ENCODE results near the gene JARID2.

Gene JARID2

DNA sequence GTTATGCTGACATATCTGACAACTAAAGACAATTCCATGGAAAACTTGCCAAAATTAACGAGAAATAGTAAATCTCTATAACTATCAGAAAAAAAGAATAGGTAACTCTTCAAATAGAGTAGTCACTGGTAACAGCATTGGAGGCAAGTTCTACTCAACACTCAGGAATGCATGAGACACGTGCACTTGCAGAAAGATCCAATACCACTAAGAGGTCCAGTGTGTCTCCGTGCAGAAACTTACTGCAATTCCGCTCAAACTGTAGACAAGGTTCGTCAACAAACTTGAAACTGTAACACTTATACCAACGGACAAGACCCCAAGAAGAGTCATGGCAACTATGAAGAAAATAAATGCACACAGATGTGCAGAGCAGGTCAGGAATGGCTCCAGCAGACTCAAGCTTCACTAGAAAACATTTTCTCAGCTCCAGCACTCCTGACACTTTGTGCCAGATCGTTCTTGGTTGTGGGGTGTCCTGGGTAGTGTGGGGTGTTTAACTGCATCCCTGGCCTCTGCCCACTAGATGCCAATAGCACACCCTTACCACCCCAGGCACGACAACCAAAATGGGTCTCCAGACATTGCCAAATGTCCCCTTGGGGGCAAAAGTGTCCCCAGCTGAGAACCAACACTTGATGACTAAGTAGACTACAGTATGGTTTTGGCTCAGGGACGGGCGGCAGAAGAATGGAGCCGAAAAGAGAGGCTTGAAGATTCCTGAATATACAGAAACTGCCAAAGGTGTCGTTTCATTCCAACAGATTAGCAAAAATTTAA lies 282.2 kb downstream of the JARID2 start:
- Histone ChIP-seq H3K27me3 (no peaks in the 10 kb centered on the region), H3K36me3 (peaks cover 27 to 72% (median 52%) of the 10 kb centered on the region in 3 donors), H3K4me3 (no peak overlapping the region), H3K27ac (no peak overlapping the region), H3K9me3 (no peaks in the 10 kb centered on the region), H3K4me1 (no peaks in the 10 kb centered on the region)
- DNase-seq = no peak
- intact Hi-C loops (cut with DNase I; ENCODE audit: low total_unique reads) = no loop called here
- TF ChIP-seq, protein P1, sequence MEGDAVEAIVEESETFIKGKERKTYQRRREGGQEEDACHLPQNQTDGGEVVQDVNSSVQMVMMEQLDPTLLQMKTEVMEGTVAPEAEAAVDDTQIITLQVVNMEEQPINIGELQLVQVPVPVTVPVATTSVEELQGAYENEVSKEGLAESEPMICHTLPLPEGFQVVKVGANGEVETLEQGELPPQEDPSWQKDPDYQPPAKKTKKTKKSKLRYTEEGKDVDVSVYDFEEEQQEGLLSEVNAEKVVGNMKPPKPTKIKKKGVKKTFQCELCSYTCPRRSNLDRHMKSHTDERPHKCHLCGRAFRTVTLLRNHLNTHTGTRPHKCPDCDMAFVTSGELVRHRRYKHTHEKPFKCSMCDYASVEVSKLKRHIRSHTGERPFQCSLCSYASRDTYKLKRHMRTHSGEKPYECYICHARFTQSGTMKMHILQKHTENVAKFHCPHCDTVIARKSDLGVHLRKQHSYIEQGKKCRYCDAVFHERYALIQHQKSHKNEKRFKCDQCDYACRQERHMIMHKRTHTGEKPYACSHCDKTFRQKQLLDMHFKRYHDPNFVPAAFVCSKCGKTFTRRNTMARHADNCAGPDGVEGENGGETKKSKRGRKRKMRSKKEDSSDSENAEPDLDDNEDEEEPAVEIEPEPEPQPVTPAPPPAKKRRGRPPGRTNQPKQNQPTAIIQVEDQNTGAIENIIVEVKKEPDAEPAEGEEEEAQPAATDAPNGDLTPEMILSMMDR (IDR thresholded peaks at IDR 0.05) = no peak

DNA sequence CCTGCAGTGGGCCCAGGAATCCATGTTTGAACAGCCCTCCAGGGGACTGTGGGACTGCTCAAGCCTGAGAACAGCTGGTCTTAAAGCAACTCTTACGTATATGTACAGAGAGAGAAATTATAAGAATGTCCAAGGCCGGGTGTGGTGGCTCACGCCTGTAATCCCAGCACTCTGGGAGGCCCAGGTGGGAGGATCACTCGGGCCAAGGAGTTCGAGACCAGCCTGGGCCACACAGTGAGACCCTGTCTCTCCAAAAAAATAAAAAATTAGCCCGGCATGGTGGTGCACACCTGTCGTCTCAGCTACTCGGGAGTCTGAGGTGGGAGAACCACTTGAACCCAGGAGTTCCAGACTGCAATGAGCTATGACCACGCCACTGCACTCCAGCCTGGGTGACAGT lies 283.0 kb downstream of the JARID2 start:
- no peak for DNase-seq
- H3K27ac ChIP-seq = no peak overlapping the region
- H3K27me3 ChIP-seq = no peaks in the 10 kb centered on the region
- intact Hi-C loops (cut with DNase I; ENCODE audit: low total_unique reads) = no loop called here
- no peaks in the 10 kb centered on the region for H3K4me1 ChIP-seq
- no peak overlapping the region for H3K4me3 ChIP-seq
- no peaks in the 10 kb centered on the region for H3K9me3 ChIP-seq
- peaks cover 18 to 68% (median 44%) of the 10 kb centered on the region in 3 donors for H3K36me3 ChIP-seq
- TF ChIP-seq, protein P1 (IDR thresholded peaks at IDR 0.05) = no peak

DNA sequence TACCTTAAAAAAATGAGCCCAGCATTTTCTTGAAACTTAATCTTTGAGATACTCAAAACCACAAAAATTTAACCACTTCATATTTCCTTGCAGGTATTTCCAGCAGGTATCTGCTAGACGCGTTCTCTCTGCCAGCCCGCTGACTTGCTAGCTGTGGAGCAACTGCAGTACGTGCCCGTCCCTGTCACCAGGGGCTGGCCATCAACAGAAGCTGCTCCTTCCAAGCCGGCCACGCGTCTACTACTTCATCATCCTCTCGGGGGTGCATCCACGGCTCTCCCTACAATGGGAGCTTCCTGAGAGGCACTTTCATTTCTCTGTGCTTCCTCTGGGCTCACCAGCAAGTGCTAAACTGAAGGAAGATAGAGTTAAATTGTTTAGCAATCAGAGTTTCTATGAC lies 284.5 kb downstream of the JARID2 start:
- H3K4me1 ChIP-seq = no peaks in the 10 kb centered on the region
- H3K27ac ChIP-seq = no peak overlapping the region
- H3K27me3 ChIP-seq = no peaks in the 10 kb centered on the region
- peaks cover 11 to 60% (median 33%) of the 10 kb centered on the region in 3 donors for H3K36me3 ChIP-seq
- TF ChIP-seq, protein P1 (IDR thresholded peaks at IDR 0.05) = no peak
- intact Hi-C loops (cut with DNase I; ENCODE audit: low total_unique reads) = no loop called here
- no peak overlapping the region for H3K4me3 ChIP-seq
- H3K9me3 ChIP-seq = no peaks in the 10 kb centered on the region
- DNase-seq = no peak

DNA sequence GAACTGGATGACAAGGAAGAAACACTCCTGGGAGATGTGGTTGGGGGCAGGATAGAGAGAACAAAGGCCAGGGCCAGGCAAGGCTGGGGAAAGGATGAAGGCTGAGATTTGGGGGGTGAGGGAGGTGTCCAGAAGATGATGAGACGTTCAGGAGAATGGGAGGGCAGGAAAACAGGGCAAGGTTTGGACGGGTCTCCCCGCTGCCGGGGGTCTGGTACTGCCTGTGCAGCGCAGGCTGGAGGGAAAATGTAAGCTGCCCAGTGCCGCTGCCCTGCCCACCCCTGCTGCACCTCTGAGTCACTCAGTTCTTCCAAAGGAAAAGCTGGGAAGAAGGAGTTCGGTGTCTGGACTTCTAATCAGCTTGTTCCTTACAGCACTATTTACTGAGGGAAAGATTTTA lies 286.1 kb downstream of the JARID2 start:
- peaks cover 0 to 3% (median 1%) of the 10 kb centered on the region in 4 donors for H3K4me1 ChIP-seq
- intact Hi-C loops (cut with DNase I; ENCODE audit: low total_unique reads) = no loop called here
- no peak overlapping the region for H3K4me3 ChIP-seq
- TF ChIP-seq, protein P1 (IDR thresholded peaks at IDR 0.05) = no peak
- no peaks in the 10 kb centered on the region for H3K27me3 ChIP-seq
- no peak overlapping the region for H3K27ac ChIP-seq
- DNase-seq = no peak
- H3K9me3 ChIP-seq = no peaks in the 10 kb centered on the region
- peaks cover 7 to 54% (median 28%) of the 10 kb centered on the region in 3 donors for H3K36me3 ChIP-seq

DNA sequence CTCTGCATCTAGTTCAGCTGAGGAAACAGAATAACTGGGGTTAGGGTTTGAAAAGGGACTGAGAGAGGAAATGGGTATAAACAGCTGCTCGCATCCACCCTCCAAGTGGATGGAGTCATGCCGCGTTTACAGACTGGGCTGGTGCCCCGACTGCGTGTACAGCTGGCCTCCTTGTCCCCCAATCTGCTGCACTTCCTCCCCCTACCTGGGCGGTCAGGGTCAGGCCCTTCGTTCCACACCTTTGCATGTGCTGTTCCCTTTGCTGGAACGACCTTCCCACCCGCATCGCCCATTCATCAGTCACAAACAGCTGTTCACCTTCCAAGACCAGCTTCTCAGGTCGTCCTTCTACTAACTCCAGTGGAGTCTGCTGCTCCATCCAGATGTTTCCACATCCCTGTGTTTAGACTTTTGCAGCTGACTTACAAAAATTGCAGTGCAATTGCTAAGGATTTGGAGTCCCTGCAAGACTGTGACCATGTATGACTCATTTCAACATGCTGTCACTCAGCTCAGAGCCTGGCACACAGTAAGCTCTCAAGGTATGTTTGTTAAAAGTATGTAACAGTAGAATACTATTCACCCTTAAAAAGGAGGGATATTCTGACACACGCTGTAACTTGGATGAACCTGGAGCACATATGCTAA lies 287.6 kb downstream of the JARID2 start:
- Histone ChIP-seq H3K27ac (no peak overlapping the region), H3K27me3 (no peaks in the 10 kb centered on the region), H3K4me1 (peaks cover 0 to 3% (median 1%) of the 10 kb centered on the region in 4 donors), H3K4me3 (no peak overlapping the region), H3K36me3 (peaks cover 7 to 47% (median 20%) of the 10 kb centered on the region in 3 donors), H3K9me3 (no peaks in the 10 kb centered on the region)
- no peak for DNase-seq
- TF ChIP-seq, protein P1 (IDR thresholded peaks at IDR 0.05) = no peak
- intact Hi-C loops (cut with DNase I; ENCODE audit: low total_unique reads) = no loop called here

All from tibial artery (tissue), 4 donors.